HG03575 (cell line): ENCODE data around the gene SLC22A5.
A peak's percentile ranks its signal among the peaks of the same experiment; 100 is the strongest.

Experiments used
- ATAC-seq: cut with Tn5 transposase; IDR thresholded peaks from one replicate; pipeline ENCODE4 v1.9.1; 2021; ENCODE audit not compliant: unreplicated experiment, insufficient number of reproducible peaks, low FRiP score; ENCODE audit errors: extremely low read depth

Gene SLC22A5

DNA sequence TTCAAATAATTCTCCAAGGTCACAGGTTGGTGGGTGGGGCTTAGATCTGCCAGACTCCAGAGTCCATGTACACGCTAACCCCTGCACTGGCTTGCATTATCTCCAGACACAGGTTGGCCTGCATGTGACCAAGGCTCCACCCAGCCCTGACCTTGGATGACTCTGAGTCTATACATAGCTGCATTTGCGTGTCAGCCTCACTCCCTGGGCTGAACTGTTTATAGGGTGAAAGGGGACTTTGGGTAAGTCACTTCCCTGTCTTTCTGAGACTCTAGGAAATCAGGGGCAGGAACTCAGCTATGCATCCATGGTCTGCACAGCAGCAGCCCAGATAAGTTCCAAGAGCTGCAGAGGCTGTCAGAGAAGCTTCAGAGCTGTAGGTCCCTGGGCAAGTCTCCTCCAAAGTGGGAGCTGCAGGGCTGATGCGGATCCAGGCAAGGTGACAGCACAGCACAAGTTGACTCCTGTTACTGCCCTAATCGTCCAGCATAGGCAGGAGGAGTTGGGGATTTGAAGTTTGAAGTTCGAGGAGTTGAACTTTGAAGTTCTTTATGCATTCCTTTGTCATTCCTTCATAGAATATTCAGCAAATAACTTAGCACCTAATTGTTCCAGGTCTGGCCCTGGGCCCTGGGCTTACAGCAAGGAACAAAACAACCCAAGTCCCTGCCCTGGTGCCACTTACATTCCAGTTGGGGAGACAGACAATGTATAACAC, 53.4 kb downstream of the SLC22A5 start:
- ATAC-seq: no peak

DNA sequence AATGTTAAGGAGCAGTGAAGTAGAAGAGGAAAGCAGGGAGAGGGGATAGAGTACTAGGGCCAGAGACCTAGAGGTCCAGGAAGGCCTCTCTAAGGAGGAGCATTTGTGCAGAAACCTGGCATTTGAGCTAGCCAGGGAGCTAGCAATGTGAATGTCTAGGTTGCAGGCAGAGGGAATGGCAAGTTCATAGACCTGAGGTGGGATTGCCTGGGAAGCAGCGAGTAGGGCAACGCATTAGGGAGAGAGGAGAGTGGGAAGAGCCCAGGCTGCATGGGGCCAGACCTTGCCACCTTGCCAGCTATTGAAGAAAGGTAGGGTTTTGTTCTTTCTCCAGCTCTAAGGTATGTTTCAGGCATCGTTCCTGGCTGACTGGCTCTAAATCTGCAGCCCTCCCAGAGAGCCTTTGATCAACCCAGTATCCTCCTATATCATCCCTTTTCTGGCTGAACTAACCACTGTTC, 54.0 kb downstream of the SLC22A5 start:
- ATAC-seq: no peak

- ATAC-seq: no peak
Observed at GRCh38 chr5:132424167-132424880, 54.8 kb downstream of the SLC22A5 start.

GRCh38 chr5:132425009-132425937, 55.8 kb downstream of the SLC22A5 start:
- ATAC-seq: peak; percentile 38

DNA sequence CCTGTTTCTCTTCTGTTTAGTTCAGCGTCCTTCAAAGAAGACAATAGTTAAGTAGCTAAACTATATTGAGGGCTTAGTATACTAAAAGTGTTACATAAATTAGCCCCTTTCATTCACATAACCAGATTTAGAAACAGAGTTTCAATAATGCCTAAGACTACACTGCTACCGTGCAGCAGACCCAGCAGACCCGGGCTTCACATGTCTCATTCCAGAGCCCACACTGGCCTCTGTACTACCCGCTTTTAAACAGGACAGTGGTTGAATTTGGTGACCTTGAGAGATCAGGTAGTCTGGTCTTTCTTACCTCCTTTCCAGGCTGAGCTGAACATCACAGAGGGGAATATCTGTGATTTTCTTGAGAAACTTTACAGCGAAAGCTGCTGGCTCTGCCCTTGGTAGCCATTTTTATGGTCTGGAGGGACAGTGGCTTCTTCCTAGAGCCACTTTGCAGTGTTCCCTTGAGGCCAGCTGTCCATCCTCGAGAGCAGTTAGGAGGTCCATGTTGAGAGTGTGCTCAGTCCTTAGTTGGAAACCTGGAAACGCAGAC, 56.5 kb downstream of the SLC22A5 start:
- no peak for ATAC-seq

- ATAC-seq: no peak
Observed at GRCh38 chr5:132426525-132427138, 57.1 kb downstream of the SLC22A5 start.

GRCh38 chr5:132427281-132428146, 58.0 kb downstream of the SLC22A5 start:
- no peak for ATAC-seq

DNA sequence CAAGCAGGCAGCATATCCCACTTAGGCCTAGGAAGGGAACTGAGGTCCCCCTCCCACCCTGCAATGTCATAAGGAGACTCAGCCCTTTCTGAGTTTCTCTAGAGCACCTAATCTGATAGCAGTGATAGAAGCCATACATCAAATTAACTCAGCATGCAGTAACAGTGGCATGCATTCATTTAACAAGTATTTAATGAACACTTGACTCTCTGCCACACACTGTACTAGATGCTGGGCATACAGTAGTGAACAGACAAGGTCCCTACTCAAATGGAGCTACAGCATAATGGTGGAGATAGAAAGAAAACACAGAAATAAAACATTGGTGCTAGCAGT, 58.6 kb downstream of the SLC22A5 start:
- ATAC-seq: no peak

DNA sequence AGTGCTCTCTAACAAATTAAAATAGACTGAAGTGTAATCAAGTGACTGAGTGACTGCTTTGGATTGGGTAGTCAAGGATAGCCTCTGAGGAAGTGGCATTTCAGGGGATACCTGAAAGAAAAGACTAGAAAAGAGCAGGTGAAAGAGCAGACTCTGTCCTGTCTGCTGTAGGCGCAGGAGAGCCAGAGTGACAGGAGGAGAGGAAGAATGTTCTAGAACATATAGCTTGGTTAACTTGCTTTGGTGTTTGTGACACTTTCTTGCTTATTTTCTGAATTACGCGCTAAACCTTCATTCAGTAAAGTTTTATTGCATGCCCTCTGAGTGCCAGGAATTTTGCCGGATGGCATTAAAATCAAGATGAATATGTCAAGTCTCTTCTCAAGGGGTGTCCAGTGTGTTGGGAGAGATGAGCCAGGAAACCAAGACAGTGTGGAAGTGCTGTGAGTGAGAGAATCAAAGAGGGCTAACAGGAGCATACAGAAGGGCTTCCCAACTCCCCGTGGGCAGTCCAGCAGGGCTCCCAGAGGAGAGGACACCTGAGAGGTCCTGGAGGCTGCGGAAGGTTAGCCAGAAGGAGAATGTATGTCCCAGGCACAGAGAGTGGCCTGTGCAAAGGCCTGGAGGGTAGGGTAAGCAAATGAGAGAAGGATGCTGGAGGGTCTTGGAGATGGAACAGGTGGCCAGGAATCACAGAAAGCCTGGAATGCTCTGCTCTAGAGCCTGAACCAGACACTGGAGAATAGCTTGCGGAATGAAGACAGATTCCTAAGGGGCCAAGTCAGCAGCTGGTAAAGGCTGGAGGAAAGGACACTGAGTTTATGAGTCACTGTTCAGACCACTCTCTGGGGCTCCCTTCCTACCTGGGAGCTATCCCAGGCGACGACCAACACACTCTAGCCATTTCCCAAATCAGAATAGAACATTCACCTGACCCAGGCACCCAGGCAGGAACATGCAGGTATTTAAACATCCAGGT, 59.3 kb downstream of the SLC22A5 start:
- no peak for ATAC-seq

GRCh38 chr5:132429463-132430440, 60.2 kb downstream of the SLC22A5 start:
- no peak for ATAC-seq

DNA sequence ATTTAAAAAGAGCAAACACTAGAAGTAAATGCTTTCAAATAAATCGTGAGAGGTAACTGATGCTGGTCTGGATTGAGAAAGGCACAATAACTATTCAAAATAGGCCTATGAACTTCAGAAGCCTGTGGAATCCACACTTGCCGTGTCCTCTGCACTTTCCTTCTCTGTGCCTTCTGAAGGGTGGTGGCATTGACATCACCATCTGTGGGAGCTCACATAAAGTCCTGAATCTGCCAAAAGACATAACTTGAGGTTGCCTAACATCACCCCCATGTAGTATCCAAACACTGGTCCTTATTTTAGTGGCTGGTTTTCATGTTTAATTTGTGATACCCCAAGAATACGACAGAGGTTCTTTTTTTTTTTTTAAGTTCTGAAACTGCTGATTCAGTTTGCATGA, 61.2 kb downstream of the SLC22A5 start:
- no peak for ATAC-seq

GRCh38 chr5:132431632-132432031, 62.1 kb downstream of the SLC22A5 start:
- no peak for ATAC-seq

DNA sequence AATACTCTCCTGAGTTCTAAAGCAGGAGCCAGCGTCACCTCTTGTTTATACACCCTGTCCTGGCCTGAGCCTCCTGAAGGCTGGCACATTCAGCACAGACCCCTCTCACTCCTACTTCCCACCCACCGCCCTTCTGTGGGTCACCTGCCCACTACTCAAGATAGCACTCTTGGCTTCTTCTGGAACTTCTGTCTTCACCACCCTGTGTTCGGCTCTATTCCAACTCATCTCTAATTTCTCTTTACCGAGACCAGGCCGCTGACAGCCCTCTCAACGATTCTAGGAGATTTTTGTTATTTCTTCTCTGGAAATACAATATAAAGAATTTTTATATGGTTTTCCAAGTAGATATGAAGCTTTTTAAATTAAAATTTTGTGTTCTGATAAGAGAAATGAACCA, 63.6 kb downstream of the SLC22A5 start:
- no peak for ATAC-seq

DNA sequence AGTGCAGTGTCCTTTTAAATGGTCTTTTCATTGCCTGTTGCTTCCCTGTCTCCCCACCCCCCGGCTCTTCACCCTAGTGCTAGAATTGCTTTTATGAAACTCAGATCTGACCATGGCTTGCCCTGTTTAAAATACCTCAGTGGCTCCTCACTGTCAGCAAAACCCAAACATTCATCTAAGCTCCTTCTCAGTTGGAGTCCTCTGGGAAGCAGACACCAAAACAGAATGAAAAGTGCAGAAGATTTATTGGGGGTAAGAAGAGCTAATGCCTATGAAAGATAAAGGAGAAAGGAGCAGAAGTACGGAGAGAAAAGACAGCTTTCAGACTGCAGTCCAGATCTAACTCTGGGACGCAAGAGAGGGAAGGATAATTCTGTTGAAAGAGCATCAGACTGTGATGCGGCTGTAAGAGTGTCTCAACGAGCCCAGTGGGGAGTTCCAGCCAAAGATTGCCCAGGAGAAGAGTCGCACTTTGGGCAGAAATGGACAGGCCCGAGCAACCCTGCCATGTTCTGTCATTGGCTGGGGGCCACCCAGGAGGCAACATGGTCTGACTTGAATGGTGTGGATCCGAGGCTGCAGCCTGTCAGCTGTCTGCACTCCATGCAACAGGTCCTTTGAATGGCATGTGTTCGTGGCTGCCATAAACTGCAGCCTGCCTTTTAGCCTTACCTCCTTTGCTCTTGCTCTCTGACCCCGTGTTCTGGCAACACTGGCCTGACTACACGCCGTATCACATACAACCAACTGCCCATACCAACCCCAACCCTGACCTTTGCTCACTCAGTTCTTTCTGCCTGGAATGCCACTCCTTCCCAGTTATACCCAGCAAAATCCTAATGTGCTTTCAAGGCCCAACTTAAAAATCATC, 65.1 kb downstream of the SLC22A5 start:
- no peak for ATAC-seq

DNA sequence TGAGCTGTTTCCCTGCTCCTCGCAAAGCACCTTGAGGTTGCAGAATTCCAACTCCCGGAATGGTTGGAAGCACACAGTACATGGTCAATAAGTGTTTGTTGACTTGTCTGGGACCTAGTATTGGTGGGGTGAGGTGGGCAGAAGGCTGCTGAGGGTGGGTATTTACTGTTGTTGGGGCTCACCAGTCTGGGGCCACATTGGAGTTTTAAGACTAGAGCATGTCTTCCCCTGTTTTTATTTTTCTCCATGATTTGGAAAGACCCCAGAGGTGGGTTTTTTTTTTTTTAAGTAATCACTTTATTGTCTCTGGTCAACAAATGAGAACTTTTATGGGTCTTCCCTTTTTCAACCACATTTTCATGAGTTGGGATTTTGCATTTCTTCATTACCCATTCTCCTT, 65.9 kb downstream of the SLC22A5 start:
- ATAC-seq: no peak
